Astrocyte of the spinal cord (primary cell): ENCODE results near the gene ZNF366.
A peak's percentile ranks its signal among the peaks of the same experiment; 100 is the strongest.

ENCODE experiments used
- DNase-seq: peaks from one replicate; pipeline ENCODE4 v3.0.0; 2011; ENCODE audit warnings: low read depth, low spot score
- H3K4me3 ChIP-seq: 2 replicates; pipeline ENCODE4 v1.5.1; 2011; ENCODE audit warnings: low read depth, mild to moderate bottlenecking, low read length, moderate library complexity
- in situ Hi-C: cut with HindIII; loops from 2 replicates; pipeline ENCODE4 v1.10.0; 2017; ENCODE audit warnings: low sequenced_read_pairs
- TF ChIP-seq, protein P1 (sequence below): IDR thresholded peaks from 2 replicates; pipeline ENCODE4 v1.5.1; 2012; ENCODE audit warnings: low read depth, mild to moderate bottlenecking, low read length, inconsistent platforms

Gene ZNF366

GRCh38 chr5:72402959-72403628 is 104.1 kb downstream of the ZNF366 start:
- in situ Hi-C loops: no loop called here
- TF ChIP-seq, protein P1, sequence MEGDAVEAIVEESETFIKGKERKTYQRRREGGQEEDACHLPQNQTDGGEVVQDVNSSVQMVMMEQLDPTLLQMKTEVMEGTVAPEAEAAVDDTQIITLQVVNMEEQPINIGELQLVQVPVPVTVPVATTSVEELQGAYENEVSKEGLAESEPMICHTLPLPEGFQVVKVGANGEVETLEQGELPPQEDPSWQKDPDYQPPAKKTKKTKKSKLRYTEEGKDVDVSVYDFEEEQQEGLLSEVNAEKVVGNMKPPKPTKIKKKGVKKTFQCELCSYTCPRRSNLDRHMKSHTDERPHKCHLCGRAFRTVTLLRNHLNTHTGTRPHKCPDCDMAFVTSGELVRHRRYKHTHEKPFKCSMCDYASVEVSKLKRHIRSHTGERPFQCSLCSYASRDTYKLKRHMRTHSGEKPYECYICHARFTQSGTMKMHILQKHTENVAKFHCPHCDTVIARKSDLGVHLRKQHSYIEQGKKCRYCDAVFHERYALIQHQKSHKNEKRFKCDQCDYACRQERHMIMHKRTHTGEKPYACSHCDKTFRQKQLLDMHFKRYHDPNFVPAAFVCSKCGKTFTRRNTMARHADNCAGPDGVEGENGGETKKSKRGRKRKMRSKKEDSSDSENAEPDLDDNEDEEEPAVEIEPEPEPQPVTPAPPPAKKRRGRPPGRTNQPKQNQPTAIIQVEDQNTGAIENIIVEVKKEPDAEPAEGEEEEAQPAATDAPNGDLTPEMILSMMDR: peak; percentile 54

DNA sequence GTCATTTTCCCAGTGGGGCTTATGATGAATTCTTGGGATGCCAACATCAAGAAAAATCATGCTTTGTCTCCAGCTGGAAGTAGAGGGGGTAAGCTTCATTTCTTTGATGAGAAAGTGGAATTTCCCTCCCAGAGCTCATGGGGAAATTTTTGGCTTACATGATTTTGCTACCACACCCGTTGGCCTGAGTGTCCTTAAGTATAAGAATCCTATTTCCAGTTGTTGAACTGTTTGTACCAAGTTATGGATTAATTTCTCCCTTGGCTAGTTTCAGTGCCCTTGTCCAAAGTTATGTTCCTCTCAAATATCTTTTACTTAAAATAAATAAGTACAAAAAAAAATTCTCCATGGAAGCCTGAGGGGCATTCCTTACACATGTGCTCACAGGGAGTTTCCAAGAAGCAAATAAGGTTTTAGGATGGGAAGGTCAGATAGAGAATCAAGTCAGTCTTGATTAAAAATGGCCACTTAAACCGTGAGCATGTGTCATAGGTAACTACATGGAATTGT is 104.8 kb downstream of the ZNF366 start:
- peak; percentile 47 for DNase-seq
- in situ Hi-C loops: no loop called here
- TF ChIP-seq, protein P1: no peak
- no peak overlapping the region for H3K4me3 ChIP-seq

More at GRCh38 chr5:72402959-72403628, 104.1 kb downstream of the ZNF366 start:
- no peak overlapping the region for H3K4me3 ChIP-seq
- DNase-seq: peak; percentile 47

GRCh38 chr5:72400950-72401349 is 106.3 kb downstream of the ZNF366 start:
- no peak for DNase-seq
- H3K4me3 ChIP-seq: no peak overlapping the region
- TF ChIP-seq, protein P1: no peak
- in situ Hi-C loops: no loop called here

DNA sequence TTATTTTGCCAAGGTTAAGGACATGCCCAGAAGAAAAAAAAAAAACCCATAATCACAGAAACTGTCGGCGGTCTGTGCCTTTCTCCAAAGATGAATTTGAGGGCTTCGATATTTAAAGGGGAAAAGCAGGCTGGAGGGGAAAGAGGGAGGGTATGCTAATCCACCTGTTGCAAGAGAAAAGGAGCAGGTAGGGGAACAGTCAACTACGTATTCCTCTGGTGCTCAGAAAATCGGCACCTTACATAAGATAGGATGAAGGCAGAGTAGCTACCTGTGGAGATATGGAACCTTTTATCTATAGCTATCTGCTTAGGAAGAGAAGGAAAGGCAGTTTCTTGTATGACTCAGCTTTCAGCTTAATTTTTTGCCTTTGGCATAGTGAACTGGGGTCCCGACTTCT is 109.4 kb downstream of the ZNF366 start:
- no peak for DNase-seq
- TF ChIP-seq, protein P1: no peak
- H3K4me3 ChIP-seq: no peak overlapping the region
- in situ Hi-C loops: no loop called here

DNA sequence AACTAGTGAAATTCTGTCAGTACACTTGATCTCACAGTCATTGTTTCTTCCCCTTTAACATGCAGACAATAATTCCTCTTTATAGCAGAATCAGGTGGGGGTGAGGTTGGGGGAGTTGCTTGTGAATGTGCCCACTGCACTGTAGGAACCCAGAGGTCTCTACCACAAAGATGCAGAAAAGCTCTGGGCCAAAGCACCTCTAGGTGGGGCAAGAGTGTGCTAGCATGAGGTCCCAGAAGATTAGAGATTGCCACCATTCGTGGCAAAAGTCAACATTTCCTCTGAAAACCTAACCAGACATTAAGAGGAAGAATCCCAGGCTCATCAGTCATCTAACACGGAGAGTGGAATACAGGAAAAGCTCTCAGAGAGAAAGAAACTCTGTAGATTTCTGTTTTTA is 112.5 kb downstream of the ZNF366 start:
- no peak for DNase-seq
- TF ChIP-seq, protein P1: peak; percentile 56
- in situ Hi-C loops: no loop called here

GRCh38 chr5:72393052-72393451 is 114.2 kb downstream of the ZNF366 start:
- TF ChIP-seq, protein P1: no peak
- H3K4me3 ChIP-seq: no peak overlapping the region
- no peak for DNase-seq
- in situ Hi-C loops: no loop called here

More for the DNA sequence above, 112.5 kb downstream of the ZNF366 start:
- no peak overlapping the region for H3K4me3 ChIP-seq
